Iris pigment epithelial cell (primary cell): ENCODE measurements around the gene ADAMTS18.
"Not testable (repeated sequence)": the region's sequence is repeated elsewhere in the genome, so short reads cannot be mapped to it uniquely, and the experiment has no call there.

Experiments
- DNase-seq: peaks from one replicate; pipeline ENCODE4 v3.0.0-alpha.2; 2011; ENCODE audit warnings: low read depth

Gene ADAMTS18, protein sequence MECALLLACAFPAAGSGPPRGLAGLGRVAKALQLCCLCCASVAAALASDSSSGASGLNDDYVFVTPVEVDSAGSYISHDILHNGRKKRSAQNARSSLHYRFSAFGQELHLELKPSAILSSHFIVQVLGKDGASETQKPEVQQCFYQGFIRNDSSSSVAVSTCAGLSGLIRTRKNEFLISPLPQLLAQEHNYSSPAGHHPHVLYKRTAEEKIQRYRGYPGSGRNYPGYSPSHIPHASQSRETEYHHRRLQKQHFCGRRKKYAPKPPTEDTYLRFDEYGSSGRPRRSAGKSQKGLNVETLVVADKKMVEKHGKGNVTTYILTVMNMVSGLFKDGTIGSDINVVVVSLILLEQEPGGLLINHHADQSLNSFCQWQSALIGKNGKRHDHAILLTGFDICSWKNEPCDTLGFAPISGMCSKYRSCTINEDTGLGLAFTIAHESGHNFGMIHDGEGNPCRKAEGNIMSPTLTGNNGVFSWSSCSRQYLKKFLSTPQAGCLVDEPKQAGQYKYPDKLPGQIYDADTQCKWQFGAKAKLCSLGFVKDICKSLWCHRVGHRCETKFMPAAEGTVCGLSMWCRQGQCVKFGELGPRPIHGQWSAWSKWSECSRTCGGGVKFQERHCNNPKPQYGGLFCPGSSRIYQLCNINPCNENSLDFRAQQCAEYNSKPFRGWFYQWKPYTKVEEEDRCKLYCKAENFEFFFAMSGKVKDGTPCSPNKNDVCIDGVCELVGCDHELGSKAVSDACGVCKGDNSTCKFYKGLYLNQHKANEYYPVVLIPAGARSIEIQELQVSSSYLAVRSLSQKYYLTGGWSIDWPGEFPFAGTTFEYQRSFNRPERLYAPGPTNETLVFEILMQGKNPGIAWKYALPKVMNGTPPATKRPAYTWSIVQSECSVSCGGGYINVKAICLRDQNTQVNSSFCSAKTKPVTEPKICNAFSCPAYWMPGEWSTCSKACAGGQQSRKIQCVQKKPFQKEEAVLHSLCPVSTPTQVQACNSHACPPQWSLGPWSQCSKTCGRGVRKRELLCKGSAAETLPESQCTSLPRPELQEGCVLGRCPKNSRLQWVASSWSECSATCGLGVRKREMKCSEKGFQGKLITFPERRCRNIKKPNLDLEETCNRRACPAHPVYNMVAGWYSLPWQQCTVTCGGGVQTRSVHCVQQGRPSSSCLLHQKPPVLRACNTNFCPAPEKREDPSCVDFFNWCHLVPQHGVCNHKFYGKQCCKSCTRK (N-terminal part only)

DNA sequence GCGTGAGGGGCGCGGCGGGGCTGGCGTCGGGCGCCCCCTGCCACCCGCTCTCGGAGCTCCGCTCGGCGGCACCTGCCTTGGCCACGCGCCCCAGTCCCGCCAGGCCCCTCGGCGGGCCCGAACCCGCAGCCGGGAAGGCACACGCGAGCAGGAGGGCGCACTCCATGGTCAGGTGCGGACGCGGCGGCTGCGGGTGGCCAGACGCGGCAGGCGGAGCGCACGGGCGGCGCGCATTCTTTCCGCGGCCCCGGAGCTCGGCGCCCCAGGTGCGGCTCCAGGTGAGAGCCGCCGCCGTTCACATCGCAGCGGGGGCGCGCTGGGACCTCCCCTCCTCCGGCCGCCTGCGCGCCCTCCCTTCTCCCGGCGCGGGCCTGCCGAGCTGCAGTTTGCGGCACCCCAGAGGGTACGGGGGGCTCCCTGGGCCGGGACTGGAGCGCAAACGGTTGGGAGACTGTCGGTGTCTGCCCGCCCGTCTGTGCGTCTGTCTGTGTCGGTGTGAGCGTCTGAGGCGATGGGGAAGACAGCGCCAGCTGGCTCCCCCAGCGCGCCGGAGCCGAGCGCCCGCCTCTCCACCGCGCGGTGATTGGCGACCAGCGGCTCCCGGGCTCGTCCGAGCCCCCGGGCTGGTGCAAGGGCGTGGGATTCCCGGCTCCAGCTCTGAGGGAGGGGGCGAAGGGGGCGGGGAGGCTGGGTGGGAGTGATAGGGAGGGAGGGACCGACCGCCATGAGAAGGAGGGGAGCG lies at the start of gene ADAMTS18:
Gene ADAMTS18, minus strand, starts transcription at position 505 of the 742 bp plus-strand sequence. Its CDS starts 339 bp downstream, at position 166.
- DNase-seq = no peak

DNA sequence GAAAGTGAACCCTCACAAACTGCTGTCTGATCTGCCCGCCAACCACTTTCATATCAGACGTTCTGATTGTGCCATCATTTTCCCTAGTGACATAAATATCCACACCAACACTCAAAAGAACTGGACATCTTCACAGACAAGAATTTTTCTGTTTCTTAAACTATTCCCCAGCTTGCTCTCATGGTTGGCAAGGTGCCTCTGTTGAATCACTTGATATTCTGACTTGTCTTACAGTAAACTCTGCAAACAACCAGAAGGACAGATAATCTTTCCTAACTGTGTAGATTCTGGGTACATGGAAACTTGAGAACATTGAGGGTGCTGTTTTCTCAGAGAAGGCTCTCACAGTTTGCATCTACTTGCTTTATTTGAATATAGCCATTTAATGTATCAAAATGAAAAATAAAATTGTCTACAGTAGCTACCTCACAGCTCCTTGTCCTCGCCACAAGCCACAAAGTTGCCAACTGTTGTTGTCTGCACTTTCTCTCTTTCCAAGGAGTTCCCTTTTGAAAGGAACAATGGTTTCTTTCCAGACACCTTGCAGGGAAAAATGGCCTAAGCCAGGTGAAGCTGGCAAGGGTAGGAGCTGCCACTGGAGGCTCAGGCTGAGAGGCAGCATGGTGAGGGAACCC lies 46.0 kb upstream of the ADAMTS18 start:
- peak; percentile 13 for DNase-seq

DNA sequence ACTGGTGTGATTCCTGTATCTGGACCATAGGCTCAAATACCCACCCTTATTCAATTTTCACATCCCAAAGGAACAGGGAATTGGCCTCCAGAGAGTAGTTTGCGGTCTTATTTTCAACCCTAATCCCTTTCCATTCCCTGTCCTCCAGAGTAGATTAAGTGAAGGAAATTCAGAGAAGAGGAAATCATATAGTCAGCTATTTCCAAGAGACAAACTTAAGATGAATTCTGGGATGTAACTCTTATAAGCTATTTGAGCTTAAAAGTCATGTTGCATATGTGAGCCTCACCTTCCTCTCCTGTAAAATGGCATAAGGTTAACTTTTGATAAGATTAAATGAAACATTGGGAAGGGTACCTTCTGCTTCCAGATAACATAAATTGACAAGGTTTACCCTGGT lies 37.4 kb upstream of the ADAMTS18 start:
- DNase-seq = no peak

DNA sequence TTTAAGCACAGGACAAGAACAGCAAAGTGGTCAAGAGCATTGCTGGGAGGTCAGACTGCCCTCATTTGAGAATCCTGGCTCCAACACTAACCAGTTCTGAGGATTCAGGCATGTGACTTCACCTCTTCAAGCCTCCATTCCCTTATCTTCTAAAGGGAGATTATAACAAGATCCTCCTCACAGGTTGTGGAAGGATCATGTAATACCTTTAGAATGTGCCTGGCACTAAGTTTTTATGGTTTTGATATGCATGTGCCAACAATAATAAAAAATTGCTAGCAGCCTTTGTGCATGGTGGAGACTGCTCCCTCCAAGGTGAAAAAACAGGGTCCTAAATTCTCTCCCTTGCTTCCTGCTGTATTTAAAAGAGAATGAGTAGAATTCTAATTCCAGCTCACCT lies 36.0 kb upstream of the ADAMTS18 start:
- DNase-seq = no peak

DNA sequence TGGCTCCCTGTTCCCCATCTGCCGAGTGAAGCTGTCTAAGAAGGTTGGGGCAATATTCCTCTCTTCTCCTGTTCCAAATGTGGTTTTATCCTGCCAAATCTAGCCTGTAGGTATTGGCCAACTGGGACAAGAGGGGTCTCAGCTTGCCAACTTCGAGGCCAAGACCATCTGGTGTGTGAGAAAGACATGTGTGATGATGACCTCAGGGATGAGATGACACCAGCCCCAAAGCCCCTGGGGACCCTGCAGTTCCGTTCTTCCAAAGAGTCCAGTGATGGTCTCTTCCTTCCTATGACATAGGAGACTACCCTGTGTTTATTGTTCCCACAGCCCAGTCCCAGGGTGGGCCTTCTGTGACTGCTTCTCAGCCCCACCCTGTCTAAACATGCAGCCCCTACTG lies 34.8 kb upstream of the ADAMTS18 start:
- DNase-seq = no peak

DNA sequence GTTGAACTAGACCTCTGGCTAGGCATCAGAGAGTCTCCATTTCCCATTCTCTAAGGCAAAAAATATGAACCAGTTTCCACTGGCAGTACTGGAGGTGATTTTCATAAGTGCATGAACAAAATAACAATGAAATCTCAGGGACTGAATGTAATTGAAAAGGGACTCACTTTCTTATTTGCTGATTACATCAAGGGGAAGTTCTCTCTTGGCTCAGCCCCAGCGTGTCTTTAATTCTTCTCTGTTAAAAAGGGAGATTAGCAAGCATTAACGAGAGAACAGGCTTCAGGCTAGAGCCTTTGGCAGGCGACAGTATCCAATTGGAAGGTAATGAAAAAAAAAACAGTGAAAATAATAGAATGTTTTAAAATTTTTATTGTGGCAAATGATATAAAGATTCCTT lies 34.0 kb upstream of the ADAMTS18 start:
- DNase-seq = no peak

DNA sequence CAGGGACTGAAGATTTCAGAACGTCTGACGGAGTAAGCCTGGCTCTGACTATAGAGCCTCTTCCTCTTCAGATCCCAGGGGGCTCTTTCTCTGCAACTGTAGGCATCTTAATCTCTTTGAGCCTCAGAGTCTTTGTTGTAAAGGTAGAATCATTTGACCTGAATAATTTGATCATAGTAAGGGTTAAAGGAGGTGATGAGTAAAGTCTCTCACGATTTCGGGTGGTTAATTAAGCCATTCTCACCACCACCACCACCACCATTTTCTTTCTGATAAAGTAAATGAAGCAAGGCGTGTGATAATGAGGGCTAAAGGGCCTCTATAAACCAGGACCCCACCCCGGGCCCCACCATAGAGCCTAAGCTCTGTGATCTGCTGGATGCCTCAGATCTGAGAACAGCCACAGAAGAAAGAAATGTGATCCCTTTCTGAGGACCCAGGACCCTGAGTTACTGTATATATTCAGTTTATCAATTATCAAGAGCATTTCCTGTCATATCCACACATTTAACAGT lies 33.0 kb upstream of the ADAMTS18 start:
- DNase-seq = no peak

DNA sequence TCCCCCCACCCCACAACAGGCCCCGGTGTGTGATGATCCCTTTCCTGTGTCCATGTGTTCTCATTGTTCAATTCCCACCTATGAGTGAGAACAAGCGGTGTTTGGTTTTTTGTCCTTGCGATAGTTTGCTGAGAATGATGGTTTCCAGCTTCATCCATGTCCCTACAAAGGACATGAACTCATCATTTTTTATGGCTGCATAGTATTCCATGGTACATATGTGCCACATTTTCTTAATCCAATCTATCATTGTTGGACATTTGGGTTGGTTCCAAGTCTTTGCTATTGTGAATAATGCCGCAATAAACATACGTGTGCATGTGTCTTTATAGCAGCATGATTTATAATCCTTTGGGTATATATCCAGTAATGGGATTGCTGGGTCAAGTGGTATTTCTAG lies 28.8 kb upstream of the ADAMTS18 start:
- not testable (repeated sequence) for DNase-seq

DNA sequence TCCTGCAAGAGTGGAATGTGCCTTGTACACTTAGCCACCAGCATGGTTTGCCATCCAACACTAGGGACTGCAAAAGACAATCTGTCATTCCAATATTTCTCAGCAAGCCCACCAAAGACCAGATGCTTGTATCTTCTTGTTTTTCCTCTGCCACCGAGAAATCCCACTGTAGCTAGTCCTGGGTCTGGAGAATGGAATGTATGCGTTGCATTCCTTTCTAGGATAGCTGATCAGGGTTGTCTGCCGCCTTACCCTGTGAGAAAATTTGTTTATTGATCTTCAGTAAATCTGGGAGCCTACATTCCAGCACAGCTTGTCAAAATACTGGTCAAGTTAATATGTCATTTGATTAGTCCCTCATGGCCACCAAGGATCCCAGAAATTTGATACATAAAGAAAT lies 28.1 kb upstream of the ADAMTS18 start:
- DNase-seq = no peak

DNA sequence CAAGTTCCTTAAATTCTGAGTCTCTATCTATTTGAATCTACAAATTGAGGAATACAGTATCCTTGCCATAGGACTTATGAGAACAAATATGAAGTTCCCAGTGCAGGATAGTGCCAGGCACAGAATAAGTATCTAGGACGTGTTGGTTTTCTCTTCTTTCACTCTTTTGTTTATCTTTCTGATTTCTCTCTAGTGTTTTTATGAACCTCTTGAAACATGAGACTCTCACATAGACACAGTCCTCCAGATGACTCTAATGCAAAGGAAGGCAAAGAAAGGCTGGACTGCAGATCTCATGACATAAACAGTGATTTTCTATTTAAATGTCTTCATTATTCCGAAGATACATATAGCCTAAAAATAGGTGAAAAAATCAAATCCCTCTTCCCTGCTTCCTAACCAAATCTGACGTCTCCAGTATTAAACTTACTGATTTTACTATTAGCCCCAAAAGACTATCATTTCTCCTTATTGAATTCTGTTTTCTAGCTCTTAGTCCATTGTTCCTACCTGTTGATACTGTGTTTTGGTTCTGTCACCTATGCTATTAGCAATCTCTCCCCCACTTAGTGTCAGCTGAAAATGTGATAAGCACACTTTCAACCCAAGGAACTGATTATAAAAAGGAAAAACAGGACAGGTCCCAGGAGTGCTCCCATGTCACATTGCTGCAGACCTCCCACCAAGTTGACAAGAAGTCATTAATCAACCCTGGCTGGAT lies 24.9 kb upstream of the ADAMTS18 start:
- peak; percentile 27 for DNase-seq

DNA sequence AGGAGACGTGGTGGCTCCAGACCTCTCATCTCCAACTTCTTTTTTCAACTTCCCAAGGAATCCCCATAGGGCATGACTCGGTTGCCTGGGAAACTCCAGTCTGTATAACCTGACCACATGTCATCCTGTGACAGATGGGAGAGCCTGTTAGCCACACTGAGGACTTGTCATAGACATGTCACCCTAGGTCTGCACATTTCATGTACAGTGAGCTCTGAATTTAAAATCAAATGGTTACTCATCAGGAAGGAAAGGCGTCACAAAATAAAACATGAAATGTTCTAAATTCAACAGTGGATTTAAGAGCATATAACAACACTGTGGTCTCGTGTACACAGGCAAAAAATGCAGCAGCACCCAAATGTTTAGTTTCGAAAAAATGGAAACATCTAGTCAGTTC lies 22.2 kb upstream of the ADAMTS18 start:
- DNase-seq = no peak

DNA sequence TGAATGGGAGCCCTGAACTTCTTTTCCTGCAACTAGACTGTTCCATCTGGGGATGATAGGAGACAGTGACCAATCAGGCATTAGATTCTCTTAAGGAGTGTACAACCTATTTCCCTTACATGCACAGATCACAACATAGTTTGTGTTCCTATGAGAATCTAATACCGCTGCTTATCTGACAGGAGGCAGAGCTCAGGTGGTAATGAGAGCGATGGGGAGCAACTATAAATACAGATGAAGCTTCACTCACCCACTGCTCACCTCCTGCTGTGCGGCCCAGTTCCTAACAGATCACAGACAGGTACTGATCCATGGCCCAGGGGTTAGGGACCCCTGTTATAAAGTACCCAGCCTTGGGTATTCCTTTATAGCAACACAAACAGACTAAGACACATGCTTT lies 17.4 kb upstream of the ADAMTS18 start:
- no peak for DNase-seq

DNA sequence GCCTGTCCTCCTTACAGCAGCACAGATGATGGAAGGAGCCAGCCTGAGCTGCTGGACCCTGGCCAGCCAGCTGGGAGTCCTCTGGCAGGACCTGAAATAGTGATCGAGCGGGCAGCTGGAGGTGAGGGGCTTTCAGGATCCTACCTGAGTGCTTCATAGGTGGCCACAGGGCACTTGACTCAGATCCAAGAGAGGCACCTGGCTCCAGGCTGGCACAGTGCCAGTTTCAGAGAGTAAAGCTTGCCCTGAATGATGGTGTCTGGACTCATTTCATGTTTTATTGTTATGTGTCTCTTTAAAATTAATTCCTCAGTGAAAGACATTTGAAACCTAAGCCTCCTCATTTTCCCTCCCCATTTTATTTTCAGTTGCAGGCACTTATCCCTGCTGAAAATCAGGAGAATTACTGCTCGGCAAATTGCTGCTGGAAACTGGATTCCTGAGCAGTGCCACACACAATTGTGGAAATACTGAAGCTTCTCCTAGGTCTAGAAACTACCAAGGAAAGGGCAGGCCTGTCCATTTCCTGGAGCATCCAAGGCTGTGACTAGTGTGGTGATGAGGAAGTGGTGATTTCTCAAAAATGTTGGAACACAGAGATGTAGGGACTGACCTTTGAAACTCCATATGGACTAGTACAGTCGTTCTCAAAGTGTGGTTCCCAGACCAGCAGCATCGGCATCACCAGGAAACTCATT lies 16.1 kb upstream of the ADAMTS18 start:
- no peak for DNase-seq

DNA sequence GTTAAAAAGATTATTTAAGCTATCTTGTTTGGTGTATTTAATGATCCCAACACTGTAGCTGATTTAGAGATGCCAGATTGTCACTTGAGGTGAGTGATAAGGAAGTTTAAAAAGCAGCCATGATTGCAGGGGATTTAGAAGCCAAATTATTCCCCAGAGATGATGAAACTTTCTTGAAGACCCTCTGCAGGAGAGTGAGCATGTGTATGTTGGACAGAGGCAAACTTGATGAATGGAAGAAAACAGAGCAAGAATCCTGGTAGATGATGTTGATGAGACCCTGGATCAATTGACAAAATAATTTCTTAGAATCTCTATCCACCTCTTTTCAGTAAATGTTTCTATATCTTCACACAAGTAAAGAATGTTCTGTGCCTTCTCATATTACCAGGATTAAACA lies 14.4 kb upstream of the ADAMTS18 start:
- no peak for DNase-seq

DNA sequence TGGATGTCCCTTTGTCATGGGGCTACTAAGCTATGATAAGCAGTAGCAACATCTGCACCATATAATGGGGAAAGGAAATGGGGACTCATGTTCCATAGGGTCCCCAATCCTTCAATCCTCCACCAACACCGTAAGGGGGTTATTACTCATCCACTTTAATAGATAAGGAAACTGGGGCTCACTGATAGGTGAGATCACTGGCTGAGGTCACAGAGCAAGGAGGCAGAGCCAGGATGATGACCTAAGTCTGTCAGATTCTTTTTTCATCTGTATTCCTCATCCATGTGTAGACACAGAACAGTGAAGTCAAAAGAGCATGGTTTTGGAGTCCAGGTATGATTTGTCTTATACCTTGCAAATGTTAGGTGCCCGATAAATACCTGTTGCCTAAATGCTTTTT lies 10.5 kb upstream of the ADAMTS18 start:
- no peak for DNase-seq

DNA sequence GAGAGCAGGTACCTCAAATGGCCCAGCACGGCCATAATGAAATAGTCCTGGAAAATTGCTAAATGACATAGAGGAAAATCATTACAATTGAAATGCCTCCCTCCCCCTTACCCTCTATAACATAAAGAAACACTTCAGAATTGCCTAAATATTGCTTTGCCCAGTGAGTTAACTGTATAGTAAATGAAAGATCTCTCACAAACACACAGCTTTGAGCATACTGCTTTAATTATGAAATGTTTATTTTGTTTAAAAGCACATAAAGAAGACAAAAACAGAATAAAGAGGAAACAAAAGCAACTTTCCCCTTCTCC lies 9.3 kb upstream of the ADAMTS18 start:
- no peak for DNase-seq

DNA sequence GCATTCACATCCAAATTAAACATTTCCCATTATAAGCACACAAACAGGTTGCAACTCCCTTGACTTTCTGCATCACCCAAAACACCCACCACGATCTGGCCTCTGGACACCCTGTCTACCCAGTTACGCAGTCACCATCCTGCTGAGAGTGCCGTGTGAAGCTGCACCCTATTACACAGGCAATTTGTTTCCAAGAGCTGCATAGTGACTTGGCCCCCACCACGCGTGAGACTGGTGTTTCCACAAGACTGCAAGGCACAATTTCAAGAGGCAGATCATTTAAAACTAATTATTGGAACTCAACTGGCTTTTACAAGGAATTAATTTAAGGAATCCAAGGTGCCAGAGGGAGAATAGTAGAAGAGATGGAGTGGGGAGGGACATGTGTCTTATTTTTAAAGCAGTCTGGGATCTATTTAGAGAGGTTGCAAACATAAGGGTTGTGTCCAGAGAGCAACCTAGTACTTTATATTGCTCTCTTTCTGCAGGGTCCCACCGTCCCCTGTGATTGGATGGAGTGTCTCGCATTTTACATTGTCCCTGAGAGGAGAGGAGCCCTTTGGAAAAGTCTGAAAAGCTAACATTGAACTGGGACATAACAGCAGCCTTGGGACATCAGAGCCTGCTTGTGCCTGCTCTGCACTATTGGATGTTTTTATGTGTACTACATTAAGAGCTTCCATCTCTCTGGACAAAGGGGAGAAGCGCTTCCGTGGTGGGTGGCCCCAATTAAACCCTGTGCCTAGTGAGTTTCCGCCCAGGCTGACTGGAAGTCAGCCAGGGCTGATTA lies 8.7 kb upstream of the ADAMTS18 start:
- no peak for DNase-seq

DNA sequence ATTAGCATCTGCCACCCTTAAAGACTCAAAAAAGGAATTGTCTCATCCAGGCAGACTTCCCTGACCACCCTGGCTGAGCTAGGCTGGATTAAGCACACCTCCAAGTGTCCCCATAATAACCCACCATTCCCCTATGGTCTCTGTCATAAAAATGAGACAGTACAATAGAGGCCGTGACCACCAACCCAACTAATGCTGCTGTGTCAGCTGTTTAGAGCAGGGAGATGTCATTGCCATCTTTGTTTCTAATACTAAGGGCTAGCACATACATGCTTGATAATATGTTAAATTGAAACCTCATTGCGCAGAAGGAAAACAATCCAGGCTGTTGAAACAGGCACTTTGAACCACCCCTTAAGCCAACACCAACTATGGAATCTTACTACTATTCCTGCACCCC lies 7.2 kb upstream of the ADAMTS18 start:
- no peak for DNase-seq

DNA sequence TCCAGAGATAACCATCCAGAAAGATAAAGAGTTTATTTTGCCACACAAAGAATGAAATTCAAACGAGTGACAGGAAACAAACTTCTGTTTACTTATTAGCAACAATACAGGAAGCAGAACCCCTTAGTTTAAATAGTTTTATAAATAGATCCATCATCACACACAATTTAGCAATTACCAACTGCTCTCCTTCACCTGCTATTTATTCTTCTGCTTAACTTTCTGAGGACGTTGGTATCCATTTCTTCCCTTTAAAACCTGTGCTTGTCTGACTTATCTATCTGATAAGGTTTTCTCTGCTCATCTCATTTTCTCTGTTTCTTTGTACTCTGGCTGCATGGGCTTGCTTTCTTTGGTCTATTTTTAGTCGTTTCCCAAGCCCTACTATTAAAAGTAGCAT lies 4.3 kb upstream of the ADAMTS18 start:
- no peak for DNase-seq
